Gastrocnemius medialis (tissue), 4 donors: ENCODE data around the gene POLR2C.

Experiments
- POLR2A ChIP-seq, 2 donors: fragments of 450-650 bp; IDR thresholded peaks; one replicate each; pipeline ENCODE4 v1.6.1; 2017; ENCODE audit warnings: antibody characterized with exemption in 2 of 2, mild to moderate bottlenecking in 2 of 2, moderate library complexity in 2 of 2
- TF ChIP-seq, protein P1 (sequence below), 5 experiments: fragments of 450-650 bp in 3 of 5; fragments of 200-600 bp in 2 of 5; sonication (generic) in 2 of 5; IDR thresholded peaks in 4 of 5; conservative IDR thresholded peaks in 1 of 5; 1 replicate in 4 of 5; 2 replicates in 1 of 5; pipeline ENCODE4 v1.5.1; 2016 to 2019; ENCODE audit warnings: antibody characterized with exemption in 5 of 5, mild to moderate bottlenecking in 3 of 5, moderate library complexity in 3 of 5

DNA sequence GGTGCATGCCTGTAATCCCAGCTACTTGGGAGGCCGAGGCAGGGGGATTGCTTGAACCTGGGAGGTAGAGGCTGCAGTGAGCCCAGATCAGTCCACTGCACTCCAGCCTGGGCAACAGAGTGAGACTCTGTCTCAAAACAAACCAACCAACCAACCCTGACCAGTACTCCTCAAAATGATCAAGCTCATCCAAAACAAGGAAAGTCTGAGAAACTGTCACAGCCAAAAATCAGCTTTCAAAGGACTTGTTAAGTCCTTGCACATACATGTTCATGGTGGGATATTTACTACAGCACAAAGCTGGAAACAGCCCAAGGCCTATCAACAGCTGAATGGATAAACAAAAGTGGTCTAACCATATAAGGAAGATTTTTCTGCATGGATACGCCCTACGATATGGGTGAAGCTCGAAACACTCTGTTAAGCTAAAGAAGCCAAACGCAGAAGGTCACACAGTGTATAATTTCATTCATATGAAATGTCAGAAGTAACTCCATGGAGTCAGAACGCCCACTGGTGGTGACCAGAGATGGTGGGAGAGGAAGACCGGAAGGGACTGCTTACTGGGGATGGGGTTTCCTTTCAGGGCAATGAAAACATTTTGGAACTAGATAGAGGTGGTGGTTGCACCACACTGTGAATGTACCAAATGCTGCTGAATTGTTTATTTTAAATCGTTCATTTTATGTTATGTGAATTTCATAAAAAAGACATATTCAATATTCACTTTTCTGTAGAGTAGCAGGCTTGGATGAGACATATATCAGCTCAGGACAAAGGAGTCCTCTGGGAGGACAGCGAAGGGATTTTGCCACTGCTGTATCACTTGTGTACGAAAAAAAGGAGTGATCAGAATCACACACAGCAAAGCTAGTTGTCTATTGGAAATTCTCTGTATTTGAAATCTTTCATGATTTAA lies 40.2 kb upstream of the POLR2C start:
- no peak for TF ChIP-seq POLR2A (IDR thresholded peaks at IDR 0.05)
- TF ChIP-seq, protein P1, sequence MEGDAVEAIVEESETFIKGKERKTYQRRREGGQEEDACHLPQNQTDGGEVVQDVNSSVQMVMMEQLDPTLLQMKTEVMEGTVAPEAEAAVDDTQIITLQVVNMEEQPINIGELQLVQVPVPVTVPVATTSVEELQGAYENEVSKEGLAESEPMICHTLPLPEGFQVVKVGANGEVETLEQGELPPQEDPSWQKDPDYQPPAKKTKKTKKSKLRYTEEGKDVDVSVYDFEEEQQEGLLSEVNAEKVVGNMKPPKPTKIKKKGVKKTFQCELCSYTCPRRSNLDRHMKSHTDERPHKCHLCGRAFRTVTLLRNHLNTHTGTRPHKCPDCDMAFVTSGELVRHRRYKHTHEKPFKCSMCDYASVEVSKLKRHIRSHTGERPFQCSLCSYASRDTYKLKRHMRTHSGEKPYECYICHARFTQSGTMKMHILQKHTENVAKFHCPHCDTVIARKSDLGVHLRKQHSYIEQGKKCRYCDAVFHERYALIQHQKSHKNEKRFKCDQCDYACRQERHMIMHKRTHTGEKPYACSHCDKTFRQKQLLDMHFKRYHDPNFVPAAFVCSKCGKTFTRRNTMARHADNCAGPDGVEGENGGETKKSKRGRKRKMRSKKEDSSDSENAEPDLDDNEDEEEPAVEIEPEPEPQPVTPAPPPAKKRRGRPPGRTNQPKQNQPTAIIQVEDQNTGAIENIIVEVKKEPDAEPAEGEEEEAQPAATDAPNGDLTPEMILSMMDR (IDR thresholded peaks at IDR 0.05 in 4 of 5, conservative IDR thresholded peaks at IDR 0.05 in 1 of 5) = peak in 2 of 5 experiments; percentile 41 to 47
